HFF-Myc (cell line): Measurements from ENCODE around the gene RPTOR.

Experiments used
- DNase-seq: peaks from one replicate; pipeline ENCODE4 v3.0.0-alpha.2; 2011; ENCODE audit warnings: low read depth; ENCODE audit errors: extremely low read depth
- H3K4me3 ChIP-seq: replicated peaks from 2 replicates; pipeline ENCODE4 v1.5.1; 2011; ENCODE audit warnings: low read depth, mild to moderate bottlenecking, control low read depth, low read length
- TF ChIP-seq, protein P1 (sequence below): IDR thresholded peaks from 2 replicates; pipeline ENCODE4 v1.5.1; 2012; ENCODE audit warnings: mild to moderate bottlenecking, low read depth, low read length, control low read depth; ENCODE audit errors: missing control alignments

The RPTOR gene

GRCh38 chr17:80775863-80776262 is 231.2 kb downstream of the RPTOR start:
- H3K4me3 ChIP-seq: no peak overlapping the region
- DNase-seq: no peak
- TF ChIP-seq, protein P1, sequence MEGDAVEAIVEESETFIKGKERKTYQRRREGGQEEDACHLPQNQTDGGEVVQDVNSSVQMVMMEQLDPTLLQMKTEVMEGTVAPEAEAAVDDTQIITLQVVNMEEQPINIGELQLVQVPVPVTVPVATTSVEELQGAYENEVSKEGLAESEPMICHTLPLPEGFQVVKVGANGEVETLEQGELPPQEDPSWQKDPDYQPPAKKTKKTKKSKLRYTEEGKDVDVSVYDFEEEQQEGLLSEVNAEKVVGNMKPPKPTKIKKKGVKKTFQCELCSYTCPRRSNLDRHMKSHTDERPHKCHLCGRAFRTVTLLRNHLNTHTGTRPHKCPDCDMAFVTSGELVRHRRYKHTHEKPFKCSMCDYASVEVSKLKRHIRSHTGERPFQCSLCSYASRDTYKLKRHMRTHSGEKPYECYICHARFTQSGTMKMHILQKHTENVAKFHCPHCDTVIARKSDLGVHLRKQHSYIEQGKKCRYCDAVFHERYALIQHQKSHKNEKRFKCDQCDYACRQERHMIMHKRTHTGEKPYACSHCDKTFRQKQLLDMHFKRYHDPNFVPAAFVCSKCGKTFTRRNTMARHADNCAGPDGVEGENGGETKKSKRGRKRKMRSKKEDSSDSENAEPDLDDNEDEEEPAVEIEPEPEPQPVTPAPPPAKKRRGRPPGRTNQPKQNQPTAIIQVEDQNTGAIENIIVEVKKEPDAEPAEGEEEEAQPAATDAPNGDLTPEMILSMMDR: no peak

GRCh38 chr17:80777274-80777673 is 232.6 kb downstream of the RPTOR start:
- TF ChIP-seq, protein P1: no peak
- H3K4me3 ChIP-seq: no peak overlapping the region
- DNase-seq: no peak

- no peak overlapping the region for H3K4me3 ChIP-seq
- TF ChIP-seq, protein P1: no peak
- DNase-seq: no peak
Observed at GRCh38 chr17:80778716-80779115, 234.1 kb downstream of the RPTOR start.

DNA sequence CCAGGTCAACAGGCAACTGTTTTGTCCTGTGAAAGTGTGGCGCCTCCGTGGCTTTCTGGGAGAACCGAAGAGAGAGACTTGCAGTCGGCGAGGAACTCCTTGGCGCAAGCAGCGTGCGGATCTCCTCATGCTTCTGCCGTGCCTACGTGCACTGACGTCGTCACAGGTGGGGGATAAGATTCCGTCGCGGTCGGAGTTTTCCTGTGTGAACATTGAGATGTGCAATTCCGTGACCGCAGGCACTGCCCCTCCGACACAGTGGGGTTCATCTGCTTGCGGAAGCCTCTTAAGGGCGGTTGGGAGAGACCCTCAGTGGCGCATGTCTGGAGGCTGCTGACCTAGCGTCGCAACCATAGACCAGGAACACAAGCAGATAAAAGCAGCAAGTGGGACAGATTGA is 234.7 kb downstream of the RPTOR start:
- DNase-seq: no peak
- TF ChIP-seq, protein P1: no peak
- H3K4me3 ChIP-seq: no peak overlapping the region

GRCh38 chr17:80779961-80780380 is 235.3 kb downstream of the RPTOR start:
- no peak overlapping the region for H3K4me3 ChIP-seq
- DNase-seq: no peak

GRCh38 chr17:80780381-80781198 is 236.0 kb downstream of the RPTOR start:
- no peak overlapping the region for H3K4me3 ChIP-seq
- TF ChIP-seq, protein P1: no peak
- no peak for DNase-seq

More at GRCh38 chr17:80779961-80780380, 235.3 kb downstream of the RPTOR start:
- TF ChIP-seq, protein P1: no peak

GRCh38 chr17:80781211-80781610 is 236.6 kb downstream of the RPTOR start:
- TF ChIP-seq, protein P1: no peak
- H3K4me3 ChIP-seq: no peak overlapping the region
- no peak for DNase-seq
